ENCODE results near the gene B3GNT2.

Gene B3GNT2

DNA sequence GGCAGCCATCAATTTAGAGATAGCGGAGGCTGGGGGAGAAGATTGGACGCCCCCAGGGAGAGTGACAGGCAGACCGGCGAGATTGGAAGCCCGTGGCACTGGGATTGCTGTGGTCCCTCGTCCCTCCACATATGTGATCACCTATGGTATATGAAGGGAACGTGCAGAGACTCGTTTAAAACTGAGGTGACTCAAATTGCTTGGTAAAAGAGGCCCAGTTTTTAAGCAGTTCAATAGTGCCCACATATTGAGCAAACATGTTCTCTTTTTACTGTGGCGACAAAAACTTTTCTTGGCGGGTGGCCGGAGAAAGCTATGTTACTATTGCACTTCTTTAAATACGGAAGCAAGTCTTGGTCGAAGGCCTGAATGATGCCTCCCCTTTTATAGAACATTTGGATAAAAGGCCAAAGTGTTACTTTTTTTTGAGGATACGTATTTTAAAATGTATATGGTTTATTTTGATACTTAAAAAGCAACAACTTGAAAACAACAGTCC, 9.1 kb downstream of the B3GNT2 start:
- no peak for DNase-seq (ENCODE audit: low read depth)
- no peak for TF ChIP-seq CTCF (IDR thresholded peaks at IDR 0.05; ENCODE audit: insufficient read depth, low read depth, low read length, missing control alignments)

GRCh38 chr2:62205554-62205953, 9.6 kb downstream of the B3GNT2 start:
- H3K4me3 ChIP-seq (ENCODE audit: low read depth, low read length), result no peak overlapping the region
- no peak for DNase-seq (ENCODE audit: low read depth)
- no peak for TF ChIP-seq CTCF (IDR thresholded peaks at IDR 0.05; ENCODE audit: insufficient read depth, low read depth, low read length, missing control alignments)

More for the DNA sequence above, 9.1 kb downstream of the B3GNT2 start:
- no peak overlapping the region for H3K4me3 ChIP-seq (ENCODE audit: low read depth, low read length)

DNA sequence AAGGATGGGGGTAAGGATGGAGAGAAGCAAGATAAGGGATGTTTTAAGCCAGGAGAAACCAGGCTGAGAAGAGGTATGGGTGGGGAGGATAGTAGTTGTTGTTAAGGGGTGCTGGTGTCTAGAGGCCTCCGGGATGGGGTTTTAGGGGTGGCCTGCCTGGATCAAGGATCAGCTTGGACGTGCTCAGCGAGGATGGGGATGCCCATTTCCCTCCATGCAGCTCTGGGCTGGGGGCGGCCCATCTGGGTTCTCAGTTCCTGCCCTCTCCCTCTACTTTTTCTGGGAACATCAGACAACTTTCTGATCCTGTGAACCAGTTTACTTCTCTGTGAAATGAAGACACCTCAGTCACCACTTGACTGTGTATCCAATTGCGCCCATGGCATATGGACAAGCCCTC, 10.1 kb downstream of the B3GNT2 start:
- TF ChIP-seq CTCF (IDR thresholded peaks at IDR 0.05; ENCODE audit: insufficient read depth, low read depth, low read length, missing control alignments), result no peak

DNA sequence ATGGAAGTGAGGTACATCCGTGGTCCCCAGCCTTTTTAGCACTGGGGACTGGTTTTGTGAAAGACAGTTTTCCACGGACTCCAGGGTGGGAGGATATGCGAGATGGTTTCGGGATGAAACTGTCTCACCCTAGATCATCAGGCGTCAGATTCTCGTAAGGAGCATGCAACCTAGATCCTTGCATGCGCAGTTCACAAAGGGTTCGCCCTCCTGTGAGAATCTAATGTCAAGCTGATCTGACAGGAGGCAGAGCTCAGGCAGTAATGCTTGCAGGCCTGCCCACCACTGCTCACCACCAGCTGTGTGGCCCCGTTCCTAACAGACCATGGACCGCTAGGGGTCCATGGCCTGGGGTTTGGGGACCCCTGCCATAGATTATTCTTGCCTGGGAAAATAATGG, 11.6 kb downstream of the B3GNT2 start:
- H3K4me3 ChIP-seq (ENCODE audit: low read depth, low read length), result no peak overlapping the region
- TF ChIP-seq CTCF (IDR thresholded peaks at IDR 0.05; ENCODE audit: insufficient read depth, low read depth, low read length, missing control alignments), result no peak
- no peak for DNase-seq (ENCODE audit: low read depth)

More for the DNA sequence above, 10.1 kb downstream of the B3GNT2 start:
- H3K4me3 ChIP-seq (ENCODE audit: low read depth, low read length), result no peak overlapping the region
- DNase-seq (ENCODE audit: low read depth), result no peak

DNA sequence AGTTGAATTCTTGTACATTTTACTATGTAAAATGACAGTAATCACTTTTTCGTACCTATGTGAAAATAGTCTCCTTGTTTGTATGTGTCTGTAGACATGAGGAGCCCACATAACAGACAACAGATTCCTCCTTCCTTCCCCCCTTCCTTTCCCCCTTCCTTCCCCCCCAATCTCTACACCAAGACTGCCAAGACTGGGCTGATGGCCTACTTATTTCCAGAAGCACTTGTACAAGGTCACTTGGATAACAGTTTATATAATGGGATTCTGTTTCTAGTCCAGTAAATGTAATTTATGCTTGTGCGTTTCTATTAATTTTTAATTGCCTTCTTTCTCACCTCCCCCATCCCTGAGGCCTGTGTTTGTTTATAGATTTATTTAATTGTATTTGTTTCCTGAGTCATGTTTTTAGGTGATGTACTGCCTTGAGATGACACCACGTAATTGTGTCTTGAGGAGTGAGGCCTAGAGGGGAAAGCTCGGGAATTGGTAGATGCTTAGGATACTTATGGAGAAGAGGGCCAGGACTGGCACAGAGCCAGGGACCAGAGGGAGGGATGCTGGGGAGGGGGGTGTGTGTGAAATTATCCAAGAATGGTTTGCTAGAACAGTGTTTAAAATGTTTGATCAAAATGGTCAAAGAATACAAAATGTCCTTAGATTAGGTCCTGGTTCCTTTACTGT, 12.3 kb downstream of the B3GNT2 start:
- H3K4me3 ChIP-seq (ENCODE audit: low read depth, low read length), result no peak overlapping the region
- no peak for DNase-seq (ENCODE audit: low read depth)
- TF ChIP-seq CTCF (IDR thresholded peaks at IDR 0.05; ENCODE audit: insufficient read depth, low read depth, low read length, missing control alignments), result no peak

DNA sequence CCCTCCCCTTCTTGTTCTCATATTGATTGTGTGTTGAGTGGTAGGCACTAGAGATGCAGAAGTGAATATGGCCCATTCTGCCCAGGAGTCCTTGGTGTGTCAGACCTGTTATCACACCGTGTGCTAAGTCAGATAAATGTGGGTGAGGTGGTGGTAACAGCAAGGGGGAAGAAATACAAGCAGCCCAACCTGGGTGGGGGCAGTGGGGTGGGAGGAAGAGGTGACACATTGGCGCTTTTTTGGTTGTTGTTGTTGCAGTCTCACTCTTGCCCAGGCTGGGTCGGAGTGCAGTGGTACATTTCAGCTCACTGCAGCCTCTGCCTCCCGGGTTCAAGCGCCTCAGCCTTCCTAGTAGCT, 12.8 kb downstream of the B3GNT2 start:
- no peak for TF ChIP-seq CTCF (IDR thresholded peaks at IDR 0.05; ENCODE audit: insufficient read depth, low read depth, low read length, missing control alignments)
- H3K4me3 ChIP-seq (ENCODE audit: low read depth, low read length), result no peak overlapping the region

More for the DNA sequence above, 12.8 kb downstream of the B3GNT2 start:
- no peak for DNase-seq (ENCODE audit: low read depth)

All from GM12865 (cell line).